Natural killer cell (primary cell): ENCODE measurements around the gene NEMP2. TPM values are rescaled to one million over a fixed set of nuclear protein-coding genes. Genes with fewer than 3 reads are reported as not detected.

Experiments used
- ATAC-seq, 3 donors: fragments of 150-1000 bp in 2 of 3; fragments of 200-7000 bp in 1 of 3; cut with Tn5 transposase; 1 replicate in 1 of 3; 2 replicates in 2 of 3; pipeline ENCODE4 v1.10.0; 2021; ENCODE audit warnings: mild to moderate bottlenecking in 2 of 3, moderate library complexity in 2 of 3
- DNase-seq, 2 donors: peaks; one replicate each; pipeline versions ENCODE4 v3.0.0 to v3.0.0-alpha.2; 2013 to 2021; ENCODE audit warnings: mixed read lengths in 1 of 2
- H3K27ac ChIP-seq: one replicate; pipeline ENCODE4 v1.5.1; 2013; ENCODE audit warnings: mild to moderate bottlenecking, low read length
- H3K27me3 ChIP-seq: one replicate; pipeline ENCODE4 v1.6.1; 2013; ENCODE audit warnings: low read length; ENCODE audit not compliant: control insufficient read depth, insufficient read depth
- H3K36me3 ChIP-seq: one replicate; pipeline ENCODE4 v1.6.1; 2013; ENCODE audit warnings: low read length; ENCODE audit not compliant: control insufficient read depth, insufficient read depth
- H3K4me1 ChIP-seq: one replicate; pipeline ENCODE4 v1.6.1; 2013; ENCODE audit warnings: low read length; ENCODE audit not compliant: control insufficient read depth, insufficient read depth
- H3K4me3 ChIP-seq: one replicate; pipeline ENCODE4 v1.5.1; 2013; ENCODE audit warnings: low read length
- H3K9me3 ChIP-seq: one replicate; pipeline ENCODE4 v1.6.1; 2013; ENCODE audit warnings: low read length; ENCODE audit not compliant: control insufficient read depth, insufficient read depth
- H3K27ac Mint-ChIP-seq, 2 donors: one replicate each; pipeline ENCODE4 v1.8.0; 2022; ENCODE audit warnings: mild to moderate bottlenecking in 2 of 2, mixed read lengths in 2 of 2, moderate library complexity in 1 of 2
- H3K27me3 Mint-ChIP-seq, 2 donors: one replicate each; pipeline ENCODE4 v1.8.0; 2022; ENCODE audit warnings: low read depth in 2 of 2, mixed read lengths in 2 of 2
- H3K36me3 Mint-ChIP-seq: one replicate; pipeline ENCODE4 v1.8.0; 2022; ENCODE audit warnings: mixed read lengths
- H3K4me1 Mint-ChIP-seq, 2 donors: one replicate each; pipeline ENCODE4 v1.8.0; 2022; ENCODE audit warnings: mixed read lengths in 2 of 2
- H3K4me3 Mint-ChIP-seq: one replicate; pipeline ENCODE4 v1.8.0; 2022; ENCODE audit warnings: mild to moderate bottlenecking, moderate library complexity, mixed read lengths
- H3K9me3 Mint-ChIP-seq, 2 donors: one replicate each; pipeline ENCODE4 v1.8.0; 2022; ENCODE audit warnings: mixed read lengths in 2 of 2
- WGBS: methylation state at CpG from one replicate; pipeline ENCODE4 v1.1.7; 2013; ENCODE audit warnings: missing lambda C conversion rate; ENCODE audit not compliant: insufficient coverage; 5-methylcytosine and 5-hydroxymethylcytosine counted together
- intact Hi-C: fragments of 100-400 bp; cut with micrococcal nuclease; formaldehyde crosslinking; loops from one replicate; pipeline ENCODE4 v1.14.2; 2022
- total RNA-seq, 4 donors: library from RNA; stranded (reverse); fragments of 120-200 nt in 1 of 4; gene quantifications; one replicate each; pipeline versions ENCODE4 v1.2.3 to v1.2.4, GENCODE V29; 2013 to 2022
- TF ChIP-seq, protein P1 (sequence below): fragments of 200-600 bp; IDR thresholded peaks from one replicate; pipeline ENCODE4 v1.8.0; 2022; ENCODE audit warnings: antibody characterized with exemption

NEMP2 gene
- total RNA-seq, 3 donors from 2014 or later (not counting 1 experiment from before 2014, with no cell fraction given): 17.2 to 21.0 (median 18.3) TPM

DNA sequence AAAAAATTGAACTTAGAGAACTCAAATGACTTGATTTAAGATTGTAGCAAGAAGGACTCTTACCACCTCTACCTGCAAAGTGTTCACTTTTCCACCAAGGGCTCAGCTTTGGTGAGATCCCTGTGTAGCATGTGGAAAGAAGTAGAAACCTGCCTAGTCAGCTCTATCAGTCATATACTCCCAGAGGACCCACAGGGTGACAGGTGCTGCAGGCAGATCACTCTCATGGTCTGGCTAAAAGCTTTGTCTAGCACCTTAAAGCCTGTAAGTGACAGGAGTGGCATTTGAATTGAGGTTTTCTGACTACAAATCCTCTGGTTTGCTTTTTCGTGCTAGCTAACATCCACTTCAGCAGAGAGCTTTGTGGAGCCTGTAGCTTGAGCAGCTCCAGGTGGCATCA is 18.7 kb upstream of the NEMP2 start:
- no peaks in the 10 kb centered on the region for H3K9me3 Mint-ChIP-seq
- TF ChIP-seq, protein P1, sequence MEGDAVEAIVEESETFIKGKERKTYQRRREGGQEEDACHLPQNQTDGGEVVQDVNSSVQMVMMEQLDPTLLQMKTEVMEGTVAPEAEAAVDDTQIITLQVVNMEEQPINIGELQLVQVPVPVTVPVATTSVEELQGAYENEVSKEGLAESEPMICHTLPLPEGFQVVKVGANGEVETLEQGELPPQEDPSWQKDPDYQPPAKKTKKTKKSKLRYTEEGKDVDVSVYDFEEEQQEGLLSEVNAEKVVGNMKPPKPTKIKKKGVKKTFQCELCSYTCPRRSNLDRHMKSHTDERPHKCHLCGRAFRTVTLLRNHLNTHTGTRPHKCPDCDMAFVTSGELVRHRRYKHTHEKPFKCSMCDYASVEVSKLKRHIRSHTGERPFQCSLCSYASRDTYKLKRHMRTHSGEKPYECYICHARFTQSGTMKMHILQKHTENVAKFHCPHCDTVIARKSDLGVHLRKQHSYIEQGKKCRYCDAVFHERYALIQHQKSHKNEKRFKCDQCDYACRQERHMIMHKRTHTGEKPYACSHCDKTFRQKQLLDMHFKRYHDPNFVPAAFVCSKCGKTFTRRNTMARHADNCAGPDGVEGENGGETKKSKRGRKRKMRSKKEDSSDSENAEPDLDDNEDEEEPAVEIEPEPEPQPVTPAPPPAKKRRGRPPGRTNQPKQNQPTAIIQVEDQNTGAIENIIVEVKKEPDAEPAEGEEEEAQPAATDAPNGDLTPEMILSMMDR: no peak
- Histone ChIP-seq H3K27me3 (no peaks in the 10 kb centered on the region), H3K4me1 (peaks cover 10% of the 10 kb centered on the region), H3K9me3 (no peaks in the 10 kb centered on the region), H3K27ac (no peak overlapping the region), H3K4me3 (no peak overlapping the region), H3K36me3 (no peaks in the 10 kb centered on the region)
- intact Hi-C loops: loop anchor here (5.0 kb wide), 1 partner anchor 94 kb away; the partner anchor contains the start of gene NAB1
- peaks cover 11 to 12% of the 10 kb centered on the region in 2 donors for H3K4me1 Mint-ChIP-seq
- ATAC-seq (no peak), DNase-seq (no peak)
- H3K27me3 Mint-ChIP-seq: no peaks in the 10 kb centered on the region
- no peak overlapping the region for H3K4me3 Mint-ChIP-seq
- no peaks in the 10 kb centered on the region for H3K36me3 Mint-ChIP-seq
- H3K27ac Mint-ChIP-seq: no peak overlapping the region
- 94% methylated on average over 1 of the region's 1 CpG for WGBS

DNA sequence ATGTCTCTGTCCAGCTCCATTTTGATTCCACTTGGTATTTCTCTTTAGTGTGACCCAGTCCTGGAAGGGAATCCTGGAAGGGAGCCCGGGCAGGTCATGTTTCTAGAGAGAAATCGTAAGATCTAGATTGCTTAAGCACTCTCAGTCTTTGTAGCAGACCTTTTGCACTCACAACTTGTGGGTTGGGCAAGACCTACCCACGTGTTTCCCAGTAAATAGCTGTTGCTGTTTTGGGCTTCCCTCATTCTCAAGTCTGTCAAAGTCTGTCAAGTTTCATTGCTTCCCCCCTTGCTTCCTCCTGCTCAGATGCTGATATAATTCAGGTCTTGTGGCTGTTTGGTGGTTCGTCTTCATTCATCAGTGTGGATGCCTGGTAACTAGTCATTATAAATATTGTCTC is 17.4 kb upstream of the NEMP2 start:
- H3K4me3 Mint-ChIP-seq: peak overlapping the region; percentile 60
- Histone ChIP-seq H3K4me3 (no peak overlapping the region), H3K9me3 (no peaks in the 10 kb centered on the region), H3K27ac (no peak overlapping the region), H3K36me3 (no peaks in the 10 kb centered on the region), H3K4me1 (peaks cover 10% of the 10 kb centered on the region), H3K27me3 (no peaks in the 10 kb centered on the region)
- 43% methylated on average over 4 of the region's 4 CpGs for WGBS
- no peaks in the 10 kb centered on the region for H3K36me3 Mint-ChIP-seq
- DNase-seq: peak in 1 of 2 donors; percentile 60
- intact Hi-C loops: loop anchor here (1.0 to 5.0 kb wide), 2 partner anchors 18 to 95 kb away; partner anchors contain the start of genes NAB1 and NEMP2
- H3K9me3 Mint-ChIP-seq: no peaks in the 10 kb centered on the region
- peaks cover 14 to 15% of the 10 kb centered on the region in 2 donors for H3K4me1 Mint-ChIP-seq
- peak; percentile 94 to 97 (median 97) for ATAC-seq
- H3K27me3 Mint-ChIP-seq: no peaks in the 10 kb centered on the region
- H3K27ac Mint-ChIP-seq: peak overlapping the region; percentile 83 to 92
- TF ChIP-seq, protein P1: no peak

DNA sequence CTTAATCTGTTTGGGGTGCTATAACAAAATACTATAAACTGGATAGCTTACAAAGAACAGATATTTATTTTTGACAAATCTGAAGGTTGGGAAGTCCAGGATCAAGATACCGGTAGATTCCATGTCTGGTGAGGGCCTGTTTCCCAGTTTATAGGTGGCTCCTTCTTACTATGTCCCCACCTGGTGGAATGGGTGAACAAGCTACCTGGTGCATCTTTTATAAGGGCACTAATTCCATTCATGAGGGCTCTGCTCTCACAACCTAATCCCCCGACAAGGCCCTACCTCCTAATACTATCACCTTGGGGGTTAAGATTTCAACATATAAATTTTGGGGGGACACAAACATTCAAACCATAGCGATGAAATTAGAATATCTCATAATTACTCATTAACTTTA is 15.6 kb upstream of the NEMP2 start:
- Mint-ChIP-seq H3K4me3 (no peak overlapping the region), H3K4me1 (peaks cover 18 to 19% of the 10 kb centered on the region in 2 donors), H3K27me3 (no peaks in the 10 kb centered on the region), H3K9me3 (no peaks in the 10 kb centered on the region), H3K36me3 (no peaks in the 10 kb centered on the region), H3K27ac (no peak overlapping the region)
- TF ChIP-seq, protein P1: no peak
- DNase-seq: no peak
- Histone ChIP-seq H3K4me3 (no peak overlapping the region), H3K9me3 (no peaks in the 10 kb centered on the region), H3K27ac (no peak overlapping the region), H3K36me3 (no peaks in the 10 kb centered on the region), H3K4me1 (peaks cover 10% of the 10 kb centered on the region), H3K27me3 (no peaks in the 10 kb centered on the region)
- no peak for ATAC-seq
- 100% methylated on average over 3 of the region's 3 CpGs for WGBS
- intact Hi-C loops: loop anchor here (5.0 kb wide), 1 partner anchor 97 kb away; the partner anchor contains the start of gene NAB1

DNA sequence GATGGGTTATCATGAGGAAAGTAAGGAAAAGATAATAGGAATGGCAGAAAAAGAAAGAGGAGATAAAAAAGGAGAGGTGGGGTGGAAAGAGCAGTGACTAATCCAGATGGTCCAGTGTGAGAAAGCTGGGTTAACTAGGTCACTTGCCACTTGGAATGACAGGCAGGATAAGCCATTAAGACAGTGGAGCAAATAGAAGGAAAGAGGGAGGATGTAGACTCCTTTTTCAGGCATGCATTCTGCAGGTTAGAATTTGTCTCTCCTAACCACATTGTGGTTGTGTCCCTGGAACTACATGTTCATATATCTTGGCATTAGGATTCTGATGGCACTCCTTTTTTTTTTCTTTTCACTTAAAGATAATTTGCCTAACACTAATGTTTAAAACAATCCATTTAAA is 13.4 kb upstream of the NEMP2 start:
- Mint-ChIP-seq H3K4me1 (peaks cover 18 to 21% of the 10 kb centered on the region in 2 donors), H3K27ac (no peak overlapping the region), H3K27me3 (no peaks in the 10 kb centered on the region), H3K9me3 (no peaks in the 10 kb centered on the region), H3K36me3 (peaks cover 2% of the 10 kb centered on the region), H3K4me3 (no peak overlapping the region)
- H3K4me3 ChIP-seq: no peak overlapping the region
- no peaks in the 10 kb centered on the region for H3K36me3 ChIP-seq
- H3K27ac ChIP-seq: no peak overlapping the region
- no peaks in the 10 kb centered on the region for H3K9me3 ChIP-seq
- intact Hi-C loops: no loop called here
- no peaks in the 10 kb centered on the region for H3K27me3 ChIP-seq
- peaks cover 10% of the 10 kb centered on the region for H3K4me1 ChIP-seq
- no peak for DNase-seq
- TF ChIP-seq, protein P1: no peak
- ATAC-seq: no peak
